ENCODE results near the gene CDKAL1.

The CDKAL1 gene

DNA sequence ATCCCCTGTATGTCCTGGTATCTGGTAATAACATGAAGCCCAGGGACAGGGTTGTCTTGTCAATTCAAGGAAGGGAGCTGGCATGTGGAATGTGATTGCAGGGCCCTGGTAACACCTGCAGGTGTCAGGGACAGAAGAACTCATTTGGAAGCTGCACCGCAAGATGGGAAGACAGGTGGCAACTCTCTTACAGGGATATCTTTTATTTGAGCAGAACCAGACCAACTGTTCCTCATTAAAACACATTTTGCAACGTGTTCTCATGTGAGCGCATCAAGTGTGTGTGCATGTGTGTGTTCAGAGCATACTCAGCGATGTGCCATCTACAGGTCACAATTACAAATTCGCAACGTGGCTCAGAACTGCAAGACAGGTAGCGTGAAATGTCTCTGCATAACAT is 688.4 kb downstream of the CDKAL1 start:
- no peak overlapping the region for H3K27ac ChIP-seq
- TF ChIP-seq, protein P1, sequence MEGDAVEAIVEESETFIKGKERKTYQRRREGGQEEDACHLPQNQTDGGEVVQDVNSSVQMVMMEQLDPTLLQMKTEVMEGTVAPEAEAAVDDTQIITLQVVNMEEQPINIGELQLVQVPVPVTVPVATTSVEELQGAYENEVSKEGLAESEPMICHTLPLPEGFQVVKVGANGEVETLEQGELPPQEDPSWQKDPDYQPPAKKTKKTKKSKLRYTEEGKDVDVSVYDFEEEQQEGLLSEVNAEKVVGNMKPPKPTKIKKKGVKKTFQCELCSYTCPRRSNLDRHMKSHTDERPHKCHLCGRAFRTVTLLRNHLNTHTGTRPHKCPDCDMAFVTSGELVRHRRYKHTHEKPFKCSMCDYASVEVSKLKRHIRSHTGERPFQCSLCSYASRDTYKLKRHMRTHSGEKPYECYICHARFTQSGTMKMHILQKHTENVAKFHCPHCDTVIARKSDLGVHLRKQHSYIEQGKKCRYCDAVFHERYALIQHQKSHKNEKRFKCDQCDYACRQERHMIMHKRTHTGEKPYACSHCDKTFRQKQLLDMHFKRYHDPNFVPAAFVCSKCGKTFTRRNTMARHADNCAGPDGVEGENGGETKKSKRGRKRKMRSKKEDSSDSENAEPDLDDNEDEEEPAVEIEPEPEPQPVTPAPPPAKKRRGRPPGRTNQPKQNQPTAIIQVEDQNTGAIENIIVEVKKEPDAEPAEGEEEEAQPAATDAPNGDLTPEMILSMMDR (conservative IDR thresholded peaks at IDR 0.05): no peak

DNA sequence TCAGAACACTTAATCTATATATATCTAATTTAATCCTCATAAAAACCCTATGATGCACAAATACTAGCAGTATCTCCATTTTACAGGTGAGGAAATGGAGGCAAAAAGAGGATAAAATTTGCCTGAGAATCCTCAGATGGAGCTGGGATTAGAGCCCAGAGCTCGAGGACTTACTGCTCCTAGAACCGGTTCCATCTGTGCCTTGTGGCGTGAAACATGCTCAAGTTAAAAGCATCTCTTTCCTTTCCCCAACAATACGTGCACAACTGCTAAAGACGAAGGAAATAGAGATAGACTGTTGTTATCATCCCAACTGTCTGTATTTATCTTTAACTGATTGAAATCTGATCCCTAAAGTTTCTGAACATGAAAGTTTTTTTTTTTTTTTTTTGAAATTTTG is 691.7 kb downstream of the CDKAL1 start:
- TF ChIP-seq, protein P1 (conservative IDR thresholded peaks at IDR 0.05): no peak

DNA sequence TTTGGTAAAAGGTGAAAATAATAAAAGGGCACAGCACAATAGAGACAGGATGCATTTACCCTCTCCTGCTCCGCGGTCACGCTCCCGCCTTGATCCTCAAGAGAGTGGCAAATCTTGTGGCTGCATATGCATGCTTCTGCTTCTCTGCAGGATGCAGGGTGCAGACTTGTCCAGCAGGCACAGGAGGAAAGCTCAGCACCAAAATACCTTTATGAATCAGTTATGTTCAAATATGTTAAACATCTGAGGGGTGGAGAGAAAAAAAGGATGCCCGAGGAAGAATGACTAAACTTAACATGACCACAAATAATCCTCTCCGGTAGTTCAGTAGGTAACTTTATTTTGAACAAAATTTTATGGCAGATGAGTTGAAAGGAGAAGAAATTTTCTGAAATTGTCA is 693.2 kb downstream of the CDKAL1 start:
- TF ChIP-seq, protein P1 (conservative IDR thresholded peaks at IDR 0.05): no peak
- no peak overlapping the region for H3K27ac ChIP-seq

More for the DNA sequence above, 691.7 kb downstream of the CDKAL1 start:
- H3K27ac ChIP-seq: no peak overlapping the region

DNA sequence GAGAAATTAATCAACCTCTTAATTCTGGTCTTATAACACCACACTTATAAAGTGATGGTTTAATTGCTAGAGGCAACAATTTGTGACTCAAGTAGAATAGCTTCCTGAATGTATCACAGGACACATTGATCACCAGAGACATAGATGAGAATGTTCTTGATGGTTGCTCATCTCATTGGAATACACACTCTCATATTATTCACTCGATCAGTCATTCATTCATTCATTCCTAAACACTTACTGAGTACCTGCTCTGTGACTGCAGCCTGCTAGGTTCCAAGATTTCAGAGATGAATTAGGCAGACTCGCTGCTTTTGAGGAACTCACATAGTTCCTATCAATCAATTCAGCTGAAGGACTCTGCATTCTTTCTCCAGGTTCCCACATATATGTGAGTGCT is 694.2 kb downstream of the CDKAL1 start:
- no peak overlapping the region for H3K27ac ChIP-seq
- TF ChIP-seq, protein P1 (conservative IDR thresholded peaks at IDR 0.05): no peak

DNA sequence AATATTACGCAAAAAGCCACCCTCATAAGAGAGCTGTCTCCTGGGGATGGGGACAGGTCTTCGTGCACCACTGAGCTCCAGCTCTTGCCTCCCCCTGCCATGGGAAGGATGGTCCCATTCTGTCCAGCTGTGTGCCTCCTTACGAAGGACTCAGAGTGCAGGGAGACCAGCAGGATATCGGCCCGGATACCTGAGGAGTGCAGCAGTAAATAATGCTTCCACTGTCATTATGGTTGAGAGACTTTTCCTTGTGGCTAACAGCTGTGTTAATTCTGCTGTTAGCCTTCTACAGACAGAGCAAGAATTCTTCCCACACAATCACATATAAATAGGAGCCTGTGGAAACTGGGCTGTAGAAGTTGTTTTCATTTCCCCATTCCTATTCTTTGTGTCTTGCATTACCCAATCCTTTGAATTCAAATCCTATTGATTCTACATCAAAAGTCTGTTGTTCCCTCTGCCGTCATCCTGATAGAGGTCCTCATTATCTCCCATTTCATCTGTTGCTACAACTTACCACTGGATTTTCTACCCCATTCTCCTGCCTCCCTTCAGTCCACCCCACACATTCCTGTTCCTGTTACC is 694.7 kb downstream of the CDKAL1 start:
- TF ChIP-seq, protein P1 (conservative IDR thresholded peaks at IDR 0.05): no peak

DNA sequence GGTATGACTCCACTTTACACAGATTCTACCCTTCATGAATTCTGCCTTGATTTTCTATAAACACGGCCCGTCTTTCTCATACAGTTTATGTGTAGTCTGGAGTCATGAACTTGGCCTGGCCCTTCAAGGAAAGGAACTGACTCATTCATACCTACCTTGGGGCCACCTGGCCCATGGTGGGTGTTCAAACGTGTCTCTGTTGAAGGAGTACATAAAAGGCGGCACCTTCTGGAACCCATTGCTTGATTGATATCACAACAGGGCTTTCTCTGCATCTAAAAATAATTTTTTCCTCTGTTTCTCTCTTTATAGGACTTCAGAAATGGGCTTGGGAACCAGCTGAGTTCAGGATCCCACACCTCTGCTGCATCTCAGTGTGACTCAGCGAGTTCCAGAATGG is 696.3 kb downstream of the CDKAL1 start:
- TF ChIP-seq, protein P1 (conservative IDR thresholded peaks at IDR 0.05): no peak

More for the DNA sequence above, 694.7 kb downstream of the CDKAL1 start:
- H3K27ac ChIP-seq: no peak overlapping the region

DNA sequence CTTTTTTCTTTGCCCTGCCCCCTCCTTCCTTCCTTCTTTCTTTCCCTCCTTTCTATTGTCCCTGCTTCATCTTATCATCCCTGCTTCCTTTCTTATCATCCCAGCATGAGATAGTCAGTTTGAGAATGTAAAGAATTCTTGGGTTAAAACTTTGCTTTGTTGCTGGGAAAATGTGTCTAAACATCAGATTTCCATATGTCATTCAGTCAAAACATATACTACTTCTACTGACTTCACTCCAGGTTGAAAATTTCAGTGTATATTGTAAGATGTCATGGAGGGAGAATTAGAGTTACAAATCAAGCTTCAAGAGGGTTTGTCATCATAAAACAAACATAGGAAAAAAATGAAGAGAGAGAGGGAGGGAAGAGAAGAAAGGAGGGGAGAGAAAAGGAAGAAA is 700.9 kb downstream of the CDKAL1 start:
- TF ChIP-seq, protein P1 (conservative IDR thresholded peaks at IDR 0.05): no peak
- no peak overlapping the region for H3K27ac ChIP-seq

More for the DNA sequence above, 696.3 kb downstream of the CDKAL1 start:
- no peak overlapping the region for H3K27ac ChIP-seq
